Upper lobe of left lung (tissue), 4 donors: ENCODE results near the gene MITF.

Experiments used
- EP300 ChIP-seq, 4 donors: sonication (generic); formaldehyde crosslinking; IDR thresholded peaks; one replicate each; pipeline ENCODE4 v1.5.1; 2017; ENCODE audit warnings: antibody characterized with exemption in 4 of 4, control low read depth in 2 of 4
- POLR2A ChIP-seq, 4 donors: fragments of 450-650 bp; IDR thresholded peaks; one replicate each; pipeline ENCODE4 v1.5.1; 2016 to 2017; ENCODE audit warnings: antibody characterized with exemption in 4 of 4, mild to moderate bottlenecking in 2 of 4
- POLR2AphosphoS5 ChIP-seq, 2 donors: sonication (generic); formaldehyde crosslinking; IDR thresholded peaks; one replicate each; pipeline ENCODE4 v1.5.1; 2017; ENCODE audit warnings: antibody characterized with exemption in 2 of 2
- TF ChIP-seq, protein P1 (sequence below), 6 experiments: fragments of 450-650 bp in 4 of 6; fragments of 200-600 bp in 2 of 6; sonication (generic) in 2 of 6; IDR thresholded peaks; one replicate each; pipeline ENCODE4 v1.5.1; 2016 to 2019; ENCODE audit warnings: antibody characterized with exemption in 6 of 6

DNA sequence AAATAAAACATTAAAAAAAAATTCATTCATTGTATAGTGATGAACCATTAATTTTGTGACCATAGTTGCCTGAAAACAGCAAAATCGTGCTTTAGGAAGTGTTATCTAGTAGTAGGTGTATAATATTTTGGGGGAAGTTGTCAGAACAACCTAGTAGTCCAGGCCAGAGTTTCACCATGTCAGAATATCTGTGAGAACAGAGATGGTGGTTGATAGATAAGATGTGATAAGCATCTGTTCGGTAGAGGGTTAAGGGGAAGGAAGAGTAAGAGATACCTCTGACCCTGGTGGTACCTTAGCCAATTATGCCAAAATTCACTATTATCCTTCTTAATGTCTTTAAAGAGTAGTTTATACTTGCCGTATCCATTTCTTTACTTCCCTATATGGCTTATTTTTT is 113.8 kb downstream of the MITF start:
- TF ChIP-seq, protein P1, sequence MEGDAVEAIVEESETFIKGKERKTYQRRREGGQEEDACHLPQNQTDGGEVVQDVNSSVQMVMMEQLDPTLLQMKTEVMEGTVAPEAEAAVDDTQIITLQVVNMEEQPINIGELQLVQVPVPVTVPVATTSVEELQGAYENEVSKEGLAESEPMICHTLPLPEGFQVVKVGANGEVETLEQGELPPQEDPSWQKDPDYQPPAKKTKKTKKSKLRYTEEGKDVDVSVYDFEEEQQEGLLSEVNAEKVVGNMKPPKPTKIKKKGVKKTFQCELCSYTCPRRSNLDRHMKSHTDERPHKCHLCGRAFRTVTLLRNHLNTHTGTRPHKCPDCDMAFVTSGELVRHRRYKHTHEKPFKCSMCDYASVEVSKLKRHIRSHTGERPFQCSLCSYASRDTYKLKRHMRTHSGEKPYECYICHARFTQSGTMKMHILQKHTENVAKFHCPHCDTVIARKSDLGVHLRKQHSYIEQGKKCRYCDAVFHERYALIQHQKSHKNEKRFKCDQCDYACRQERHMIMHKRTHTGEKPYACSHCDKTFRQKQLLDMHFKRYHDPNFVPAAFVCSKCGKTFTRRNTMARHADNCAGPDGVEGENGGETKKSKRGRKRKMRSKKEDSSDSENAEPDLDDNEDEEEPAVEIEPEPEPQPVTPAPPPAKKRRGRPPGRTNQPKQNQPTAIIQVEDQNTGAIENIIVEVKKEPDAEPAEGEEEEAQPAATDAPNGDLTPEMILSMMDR (IDR thresholded peaks at IDR 0.05): no peak
- no peak for TF ChIP-seq POLR2AphosphoS5 (IDR thresholded peaks at IDR 0.05)
- TF ChIP-seq POLR2A (IDR thresholded peaks at IDR 0.05): no peak
- no peak for TF ChIP-seq EP300 (IDR thresholded peaks at IDR 0.05)
